GM10847 (cell line): ENCODE measurements around the gene RABL3.

ENCODE experiments used
- POLR2A ChIP-seq: IDR thresholded peaks from 2 replicates; pipeline ENCODE4 v1.6.1; 2011; ENCODE audit not compliant: insufficient read length; ENCODE audit errors: extremely low read depth

The RABL3 gene

DNA sequence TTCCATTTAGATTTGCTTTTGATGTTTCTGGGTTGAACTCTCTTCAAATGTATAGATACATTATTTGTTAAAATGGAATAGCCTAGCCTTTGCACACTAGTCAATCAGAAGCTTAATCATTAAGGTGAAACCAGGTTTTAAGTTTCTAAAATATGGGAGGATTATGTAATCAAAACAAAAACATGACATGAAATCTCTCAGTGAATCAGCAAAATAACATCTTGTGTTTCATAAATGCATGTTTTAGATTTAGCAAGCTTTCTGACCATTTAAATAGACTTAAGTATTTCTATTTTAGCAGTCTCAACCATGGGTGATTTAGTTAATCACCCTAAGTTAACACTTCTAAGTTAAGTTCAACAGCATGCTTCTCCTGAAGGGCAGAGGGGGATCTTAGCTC is 11.5 kb upstream of the RABL3 start:
- TF ChIP-seq POLR2A, result no peak

DNA sequence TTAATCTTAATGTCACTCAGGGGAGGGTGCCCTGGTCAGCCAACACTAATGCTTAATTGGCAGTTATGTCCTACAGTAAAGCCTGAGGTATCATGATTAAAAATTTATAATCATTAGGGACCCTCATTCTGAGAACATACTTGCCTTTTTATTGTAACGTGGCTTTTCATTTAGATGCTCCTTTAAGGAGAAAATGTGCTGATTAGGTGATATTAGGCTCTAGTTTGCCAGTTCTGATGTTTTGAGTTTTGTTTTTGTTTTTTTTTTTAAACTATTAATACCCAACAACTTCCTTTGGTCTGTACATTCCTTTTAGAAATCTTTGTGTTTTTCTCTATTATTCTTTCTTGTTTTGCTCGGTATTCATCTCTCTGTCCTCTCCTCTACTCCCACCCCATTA is 10.5 kb upstream of the RABL3 start:
- no peak for TF ChIP-seq POLR2A

- TF ChIP-seq POLR2A, result no peak
Measured at GRCh38 chr3:120752230-120752629, 9.9 kb upstream of the RABL3 start.

- no peak for TF ChIP-seq POLR2A
Measured at GRCh38 chr3:120749843-120750242, 7.5 kb upstream of the RABL3 start.

DNA sequence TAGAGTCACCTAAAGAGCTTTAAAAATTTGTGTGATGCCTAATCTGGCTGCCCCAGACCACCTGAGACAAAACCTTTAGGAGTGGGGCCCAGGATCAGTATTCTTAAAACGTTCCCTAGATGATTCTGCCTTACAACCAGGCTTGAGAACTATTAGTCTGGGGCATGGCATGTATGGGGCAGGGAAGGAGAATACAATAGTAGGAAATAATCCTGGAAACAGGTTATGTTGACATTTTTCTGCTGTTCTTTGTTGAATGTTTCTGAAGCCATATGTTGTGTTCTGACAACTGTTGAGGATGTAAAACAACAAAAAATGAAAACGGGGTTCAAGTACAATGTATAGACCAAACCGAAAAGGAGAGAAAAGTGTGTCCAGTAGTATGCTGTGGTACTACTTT is 3.1 kb upstream of the RABL3 start:
- no peak for TF ChIP-seq POLR2A

DNA sequence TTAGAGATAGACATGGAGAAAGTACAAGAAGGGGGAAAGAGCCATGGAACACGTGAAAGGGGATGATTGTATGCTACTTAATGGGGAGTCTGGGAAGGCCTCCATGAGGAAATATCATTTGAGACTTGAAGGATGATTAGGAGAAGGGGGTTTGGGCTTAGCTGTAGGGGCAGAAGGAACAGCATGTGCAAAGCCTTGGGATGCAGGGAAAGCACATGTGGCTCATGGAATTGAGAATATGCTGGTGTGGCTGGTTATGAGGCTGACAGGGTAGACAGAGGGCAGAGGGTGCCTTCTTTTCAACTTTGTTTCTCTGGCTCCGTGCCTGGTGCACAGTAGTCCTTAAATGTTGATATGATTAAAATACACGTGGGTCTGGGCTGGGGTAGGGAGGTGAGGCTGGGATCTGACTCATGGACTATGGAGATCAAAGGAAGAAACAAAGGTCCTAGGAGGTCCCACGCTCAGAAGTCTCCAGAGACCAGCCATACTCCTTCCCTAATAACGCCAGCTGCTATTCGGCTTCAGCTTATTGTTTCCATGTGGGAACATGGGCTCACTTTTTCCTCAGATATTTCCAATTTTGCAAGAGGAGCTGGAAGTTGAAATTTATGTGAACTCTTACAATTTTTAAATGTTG is 1.4 kb upstream of the RABL3 start:
- TF ChIP-seq POLR2A, result no peak

DNA sequence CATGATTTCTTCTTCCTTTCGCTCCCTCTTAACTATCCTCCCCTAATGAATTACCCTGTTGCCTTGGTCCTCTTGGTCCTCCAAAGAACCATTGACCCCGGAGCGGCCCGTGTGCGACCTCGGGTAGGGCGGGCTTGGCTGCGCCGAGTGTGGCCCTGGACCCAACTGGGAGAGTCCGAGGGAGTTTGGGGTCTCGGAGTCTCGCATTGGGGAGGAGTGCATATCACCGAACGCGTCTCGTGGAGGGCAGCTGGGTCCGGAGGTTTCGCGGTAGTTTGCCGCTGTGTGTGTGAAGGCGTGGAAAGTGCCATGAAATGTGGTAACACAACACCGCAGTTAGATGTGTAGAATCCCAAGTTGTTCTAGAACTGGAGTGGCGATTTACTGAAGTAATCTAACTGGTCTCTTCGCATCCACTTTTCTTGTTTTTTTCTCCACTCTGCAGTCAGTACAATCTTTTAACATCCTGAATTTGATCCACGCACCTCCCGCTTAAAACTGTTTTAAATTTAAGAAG is 591 bp upstream of the RABL3 start:
- no peak for TF ChIP-seq POLR2A

GRCh38 chr3:120741837-120742197 is 499 bp downstream of the RABL3 start:
- TF ChIP-seq POLR2A, result no peak

- TF ChIP-seq POLR2A, result no peak
Measured at GRCh38 chr3:120741320-120741719, 996 bp downstream of the RABL3 start.

GRCh38 chr3:120730576-120731542 is 11.5 kb downstream of the RABL3 start:
- TF ChIP-seq POLR2A, result no peak

- TF ChIP-seq POLR2A, result no peak
Measured at GRCh38 chr3:120726791-120727190, 15.5 kb downstream of the RABL3 start.

GRCh38 chr3:120713262-120713661 is 29.1 kb downstream of the RABL3 start:
- no peak for TF ChIP-seq POLR2A

GRCh38 chr3:120710369-120710768 is 31.9 kb downstream of the RABL3 start:
- no peak for TF ChIP-seq POLR2A

- TF ChIP-seq POLR2A, result no peak
Measured at GRCh38 chr3:120708408-120708807, 33.9 kb downstream of the RABL3 start.

- TF ChIP-seq POLR2A, result no peak
Measured at GRCh38 chr3:120706950-120707349, 35.4 kb downstream of the RABL3 start.

DNA sequence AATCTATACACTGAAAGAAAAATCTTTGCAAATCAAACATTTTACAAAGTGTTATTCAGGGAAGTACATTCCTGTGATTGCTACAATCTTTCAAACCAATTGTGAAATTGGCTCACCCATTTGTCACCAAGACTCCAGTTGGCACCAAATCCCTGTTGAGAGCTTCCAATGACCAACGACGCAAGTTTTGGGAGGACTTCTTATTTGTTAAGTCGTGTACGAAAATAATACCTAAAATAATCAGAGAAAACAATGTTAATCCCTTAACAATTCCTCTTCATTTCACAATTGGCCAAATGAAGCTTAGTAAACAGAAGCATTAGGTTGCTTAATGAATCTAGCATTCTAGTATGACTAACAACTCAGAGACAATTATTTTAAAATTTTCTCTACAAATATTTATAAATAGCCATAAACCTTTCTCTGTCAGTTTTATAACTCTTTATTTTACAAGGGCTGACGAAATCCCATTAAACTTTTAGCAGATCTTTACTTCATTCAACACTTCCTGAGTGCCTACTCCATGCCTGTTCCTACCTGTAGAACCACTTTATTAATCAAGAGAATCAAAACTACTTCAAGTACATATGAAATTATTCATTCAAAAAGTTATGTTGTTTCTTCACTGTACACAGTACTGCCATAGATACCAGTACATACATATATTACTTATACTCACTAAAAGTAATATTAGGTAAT is 36.3 kb downstream of the RABL3 start:
- no peak for TF ChIP-seq POLR2A

GRCh38 chr3:120699333-120699732 is 43.0 kb downstream of the RABL3 start:
- TF ChIP-seq POLR2A, result no peak
